GM21717 (cell line): Measurements from ENCODE around the gene KDM7A.

Source experiments
- ATAC-seq: cut with Tn5 transposase; IDR thresholded peaks from one replicate; pipeline ENCODE4 v1.9.1; 2021; ENCODE audit warnings: mild to moderate bottlenecking, moderate library complexity; ENCODE audit not compliant: unreplicated experiment

Gene KDM7A

GRCh38 chr7:140059273-140060242, 117.2 kb downstream of the KDM7A start:
- no peak for ATAC-seq

GRCh38 chr7:140058517-140058916, 118.3 kb downstream of the KDM7A start:
- ATAC-seq, result no peak

- no peak for ATAC-seq
Observed at GRCh38 chr7:140057143-140057535, 119.6 kb downstream of the KDM7A start.

GRCh38 chr7:140056431-140057142, 120.2 kb downstream of the KDM7A start:
- ATAC-seq, result no peak

GRCh38 chr7:140055833-140056232, 121.0 kb downstream of the KDM7A start:
- ATAC-seq, result no peak

GRCh38 chr7:140054751-140055150, 122.0 kb downstream of the KDM7A start:
- no peak for ATAC-seq

GRCh38 chr7:140053812-140054539, 122.8 kb downstream of the KDM7A start:
- ATAC-seq, result peak; percentile 88

GRCh38 chr7:140051820-140052219, 125.0 kb downstream of the KDM7A start:
- ATAC-seq, result no peak

GRCh38 chr7:140050100-140050499, 126.7 kb downstream of the KDM7A start:
- ATAC-seq, result no peak

- ATAC-seq, result no peak
Observed at GRCh38 chr7:140049339-140050024, 127.3 kb downstream of the KDM7A start.

- ATAC-seq, result no peak
Observed at GRCh38 chr7:140048989-140049338, 127.8 kb downstream of the KDM7A start.

GRCh38 chr7:140048138-140048537, 128.6 kb downstream of the KDM7A start:
- no peak for ATAC-seq

GRCh38 chr7:140047197-140047596, 129.6 kb downstream of the KDM7A start:
- ATAC-seq, result no peak

- ATAC-seq, result no peak
Observed at GRCh38 chr7:140045697-140046096, 131.1 kb downstream of the KDM7A start.

GRCh38 chr7:140044251-140044650, 132.5 kb downstream of the KDM7A start:
- ATAC-seq, result no peak

- ATAC-seq, result no peak
Observed at GRCh38 chr7:140042386-140042670, 134.5 kb downstream of the KDM7A start.

- ATAC-seq, result no peak
Observed at GRCh38 chr7:140041659-140042385, 135.0 kb downstream of the KDM7A start.

- ATAC-seq, result no peak
Observed at GRCh38 chr7:140039896-140040295, 136.9 kb downstream of the KDM7A start.

GRCh38 chr7:140039066-140039465, 137.7 kb downstream of the KDM7A start:
- no peak for ATAC-seq

GRCh38 chr7:140036224-140036962, 140.4 kb downstream of the KDM7A start:
- ATAC-seq, result peak; percentile 82
